GM19240 (cell line): Measurements from ENCODE around the gene CCDC70.
"Not testable (repeated sequence)": the region's sequence is repeated elsewhere in the genome, so short reads cannot be mapped to it uniquely, and the experiment has no call there.

Experiments used
- DNase-seq: peaks from one replicate; pipeline ENCODE4 v3.0.0; 2011; ENCODE audit warnings: low spot score; ENCODE audit not compliant: insufficient read length

The CCDC70 gene

DNA sequence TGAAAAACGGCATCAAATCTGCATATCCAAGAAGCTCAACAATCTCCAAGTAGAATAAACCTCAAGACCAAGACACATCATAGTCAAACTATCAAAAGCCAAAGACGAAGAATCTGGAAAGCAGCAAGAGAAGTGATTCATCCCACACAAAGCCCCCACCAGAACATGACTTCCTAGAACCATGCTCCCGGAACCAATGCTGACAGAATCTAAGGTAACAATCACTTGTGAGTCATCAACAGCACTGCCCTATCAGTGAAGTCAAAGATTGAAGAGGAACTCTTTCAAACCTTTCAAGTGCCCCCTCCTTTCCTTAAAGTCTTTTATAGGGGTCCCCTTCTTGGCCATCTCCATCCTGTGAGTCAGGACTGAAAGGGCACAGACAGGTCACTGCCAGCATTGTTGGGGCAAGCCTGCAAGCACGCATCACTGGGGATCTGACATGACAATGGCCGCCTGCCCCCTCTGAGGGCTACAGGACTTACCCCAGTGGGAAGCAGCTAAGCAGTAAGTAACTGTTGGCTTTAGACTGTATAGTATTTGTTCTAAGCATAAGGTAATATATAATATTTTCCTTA is at the start of gene CCDC70:
TSS of gene CCDC70 (plus strand) at position 247 of the 578 bp plus-strand sequence. CDS start 3,443 bp downstream, outside the sequence.
- DNase-seq, result no peak

DNA sequence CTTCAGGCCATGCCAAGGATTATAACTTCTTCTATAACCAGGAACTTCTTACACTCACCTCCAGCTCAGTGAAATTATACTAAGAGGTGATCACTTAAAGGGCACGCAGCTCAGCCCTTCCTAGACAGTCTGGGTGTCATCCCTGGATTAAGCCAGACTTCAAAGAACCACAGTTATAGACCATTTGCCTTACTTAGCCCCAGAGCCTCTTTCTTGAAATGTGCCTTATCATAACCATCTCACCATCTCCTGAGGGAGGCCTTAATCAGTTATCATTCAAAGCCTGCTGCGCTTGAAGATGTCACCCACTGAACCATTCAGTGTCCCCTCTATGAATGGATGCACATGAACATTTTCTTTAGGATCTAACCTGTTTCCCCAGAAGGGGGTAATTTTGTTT is 47.7 kb upstream of the CCDC70 start:
- DNase-seq, result no peak

GRCh38 chr13:51814825-51815650 is 46.7 kb upstream of the CCDC70 start:
- peak; percentile 71 for DNase-seq

DNA sequence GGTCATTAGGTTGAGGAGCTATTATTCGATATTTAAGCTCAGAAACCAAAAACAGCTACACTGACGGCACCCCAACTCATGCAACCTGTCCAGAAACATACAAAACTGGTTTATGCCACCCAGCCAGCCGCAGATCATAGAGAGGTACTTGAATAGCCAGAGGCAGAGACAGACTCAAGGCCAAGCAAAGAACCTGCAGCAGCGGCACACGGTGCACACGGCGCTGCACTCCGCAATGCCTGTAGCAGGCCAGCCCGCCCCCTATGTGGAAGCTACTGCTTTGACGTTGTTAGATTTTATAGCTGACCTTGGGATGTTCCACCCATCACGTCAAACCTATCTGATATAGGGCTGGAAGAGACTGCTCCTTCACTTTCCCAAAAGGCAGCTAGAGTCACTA is 45.9 kb upstream of the CCDC70 start:
- no peak for DNase-seq

DNA sequence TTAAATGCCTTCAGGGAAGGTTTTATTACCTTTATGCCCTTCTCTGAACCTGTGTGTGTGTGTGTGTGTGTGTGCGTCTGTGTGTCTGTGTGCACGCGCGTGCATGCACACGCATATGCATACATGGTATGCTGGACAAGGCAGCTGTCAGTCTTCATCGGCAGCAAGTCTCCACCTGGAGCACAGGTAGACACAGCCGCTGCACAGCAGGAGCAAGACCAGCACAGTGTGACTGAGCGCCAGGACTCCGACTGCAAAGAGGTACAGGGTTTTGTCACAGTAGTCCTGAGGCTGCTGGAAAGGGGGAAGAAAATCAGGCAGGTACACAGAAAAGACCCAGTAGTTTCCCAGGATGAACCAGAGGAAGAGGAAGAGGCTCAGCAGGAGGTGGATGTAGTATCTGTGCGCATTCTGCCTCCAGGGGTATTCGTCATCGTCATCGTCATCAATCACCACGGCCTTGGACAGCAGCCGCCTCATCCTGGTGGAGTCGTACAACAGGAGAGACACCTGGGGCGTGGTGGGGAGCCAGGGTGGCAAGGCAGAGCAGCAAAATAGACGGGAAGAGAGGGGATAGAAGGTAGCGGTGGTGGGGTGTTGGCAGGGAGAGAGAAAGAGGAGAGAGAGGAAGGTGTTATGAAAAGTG is 45.0 kb upstream of the CCDC70 start:
- no peak for DNase-seq

GRCh38 chr13:51817717-51818116 is 44.1 kb upstream of the CCDC70 start:
- no peak for DNase-seq

GRCh38 chr13:51818276-51818675 is 43.5 kb upstream of the CCDC70 start:
- no peak for DNase-seq

- no peak for DNase-seq
Observed at GRCh38 chr13:51818781-51819511, 42.8 kb upstream of the CCDC70 start.

GRCh38 chr13:51819544-51819943 is 42.2 kb upstream of the CCDC70 start:
- no peak for DNase-seq

- DNase-seq, result no peak
Observed at GRCh38 chr13:51820016-51820597, 41.7 kb upstream of the CCDC70 start.

DNA sequence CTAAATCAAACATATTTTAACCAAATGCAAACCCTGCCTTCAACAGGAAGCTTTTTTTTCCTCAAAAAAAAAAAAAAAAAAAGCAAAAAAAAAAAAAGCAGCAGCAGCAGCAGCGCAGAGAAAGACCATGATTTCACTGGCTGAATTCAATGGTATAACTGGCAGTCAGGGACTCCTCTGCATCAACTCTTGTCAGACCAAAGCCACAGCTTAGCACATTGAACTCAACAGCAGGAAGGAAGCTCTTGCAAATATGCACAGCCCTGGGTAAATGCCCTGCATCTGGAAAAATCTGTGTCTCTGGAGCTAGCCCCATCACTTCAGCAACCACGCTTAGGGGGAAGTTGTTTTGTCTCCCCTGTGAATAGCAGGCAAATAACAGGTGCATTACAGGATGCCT is 40.2 kb upstream of the CCDC70 start:
- DNase-seq, result no peak

- no peak for DNase-seq
Observed at GRCh38 chr13:51822106-51822815, 39.5 kb upstream of the CCDC70 start.

DNA sequence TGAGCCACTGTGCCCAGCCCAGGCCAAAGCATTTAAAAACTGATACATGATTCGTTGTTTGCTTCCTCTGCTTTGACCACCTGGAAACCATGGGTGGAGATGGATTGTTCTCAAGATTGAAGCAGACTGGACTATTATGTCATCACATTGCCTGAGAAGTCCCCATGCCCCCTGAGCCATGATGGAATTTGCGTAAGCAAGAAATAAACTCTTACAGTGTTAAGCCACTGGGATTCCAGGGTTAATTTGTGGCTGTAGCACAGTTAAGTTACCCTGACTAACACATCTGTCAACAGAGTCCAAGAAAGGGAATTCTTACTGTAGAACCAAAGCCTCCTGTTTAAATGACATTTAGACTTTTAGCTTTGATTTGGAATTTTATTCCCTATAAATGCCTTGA is 38.4 kb upstream of the CCDC70 start:
- DNase-seq, result no peak

DNA sequence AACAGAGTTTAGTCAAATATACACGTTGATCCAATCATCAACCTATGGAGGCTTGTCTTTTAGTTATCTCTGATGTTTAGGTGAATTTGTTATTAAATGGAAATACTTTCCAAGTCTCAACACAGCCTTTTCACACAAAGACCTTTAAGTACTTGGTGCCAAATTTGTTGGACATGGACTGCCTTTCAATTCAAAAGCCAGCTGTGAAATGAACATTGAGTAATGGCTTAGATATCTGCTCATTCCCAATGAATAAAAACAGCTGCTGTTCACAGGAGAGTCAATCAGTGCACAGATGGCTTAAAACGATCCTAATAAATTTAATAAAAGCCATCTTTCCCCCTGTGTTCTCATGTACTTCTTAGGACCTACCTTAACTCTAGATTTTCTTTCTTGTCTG is 37.9 kb upstream of the CCDC70 start:
- DNase-seq, result no peak

- DNase-seq, result not testable (repeated sequence)
Observed at GRCh38 chr13:51824712-51825111, 37.1 kb upstream of the CCDC70 start.

GRCh38 chr13:51825165-51825592 is 36.6 kb upstream of the CCDC70 start:
- DNase-seq, result no peak

GRCh38 chr13:51825681-51826254 is 36.0 kb upstream of the CCDC70 start:
- no peak for DNase-seq

DNA sequence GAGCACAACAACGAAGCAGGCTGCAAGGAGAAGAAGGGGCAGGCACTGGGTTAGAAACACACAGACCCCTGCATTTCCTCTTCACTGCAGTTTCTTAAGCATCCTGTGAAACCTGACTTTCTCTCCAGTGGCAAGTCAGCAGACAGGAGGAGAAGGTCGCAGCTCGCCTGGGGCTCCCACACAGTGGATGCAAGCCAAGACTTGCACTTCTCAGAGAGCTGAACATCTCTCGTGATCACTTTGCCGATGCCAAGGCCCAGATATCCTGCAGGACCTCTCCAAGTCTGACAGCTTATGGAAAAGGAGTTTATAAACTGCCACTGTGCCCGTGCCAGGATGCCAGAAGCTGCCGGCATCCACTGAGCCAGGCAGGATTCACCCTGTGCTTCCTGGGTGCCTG is 35.2 kb upstream of the CCDC70 start:
- DNase-seq, result no peak

- no peak for DNase-seq
Observed at GRCh38 chr13:51827254-51827653, 34.5 kb upstream of the CCDC70 start.
